ACC112 (cell line): ENCODE measurements around the gene KCNJ2.
A peak's percentile ranks its signal among the peaks of the same experiment; 100 is the strongest.

ENCODE experiments used
- H2AFZ ChIP-seq: fragments of 200-600 bp; sonication (generic); one replicate; pipeline ENCODE4 v1.6.0; 2017; ENCODE audit warnings: antibody characterized with exemption, low read length; ENCODE audit not compliant: unreplicated experiment
- H3K27ac ChIP-seq: fragments of 200-600 bp; sonication (generic); 2 replicates; pipeline ENCODE4 v1.5.1; 2014; ENCODE audit warnings: low read depth, mild to moderate bottlenecking, antibody characterized with exemption, low read length, moderate library complexity
- H3K27me3 ChIP-seq: fragments of 200-600 bp; sonication (generic); 2 replicates; pipeline ENCODE4 v1.6.1; 2014; ENCODE audit warnings: mild to moderate bottlenecking, antibody characterized with exemption, low read length, moderate library complexity, mixed read lengths; ENCODE audit not compliant: insufficient read depth
- H3K36me3 ChIP-seq: fragments of 200-600 bp; sonication (generic); 2 replicates; pipeline ENCODE4 v1.6.1; 2016; ENCODE audit warnings: mild to moderate bottlenecking, antibody characterized with exemption, low read length, moderate library complexity, mixed read lengths; ENCODE audit not compliant: insufficient read depth
- H3K4me1 ChIP-seq: fragments of 200-600 bp; sonication (generic); one replicate; pipeline ENCODE4 v1.6.1; 2016; ENCODE audit warnings: low read length, mixed read lengths; ENCODE audit not compliant: insufficient read depth, unreplicated experiment, control insufficient read depth
- H3K4me3 ChIP-seq: fragments of 200-600 bp; sonication (generic); 2 replicates; pipeline ENCODE4 v1.5.1; 2014; ENCODE audit warnings: mild to moderate bottlenecking, low read depth, low read length
- H3K79me2 ChIP-seq: fragments of 200-600 bp; sonication (generic); one replicate; pipeline ENCODE4 v1.6.0; 2016; ENCODE audit warnings: low read length; ENCODE audit not compliant: control insufficient read depth, unreplicated experiment, insufficient read depth

Gene KCNJ2

DNA sequence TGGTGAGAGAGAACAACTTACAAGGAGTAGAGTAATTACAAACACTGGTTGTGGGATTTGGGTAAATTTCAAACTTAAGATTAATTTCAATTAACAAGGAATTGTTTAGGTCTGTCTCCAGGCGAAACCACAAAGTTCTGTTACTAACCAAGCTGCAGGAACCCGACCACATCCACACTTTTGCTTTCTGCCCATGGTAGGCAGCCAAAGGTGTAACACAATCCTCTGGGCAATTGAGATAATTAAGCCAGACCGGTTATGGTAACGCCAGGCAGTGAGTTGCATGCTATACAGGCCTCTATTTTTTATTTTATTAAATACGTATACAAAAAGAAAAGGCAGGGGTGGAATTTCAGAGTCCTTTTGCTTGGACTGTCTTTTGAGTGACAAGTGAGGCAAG, 12.0 kb downstream of the KCNJ2 start:
- Histone ChIP-seq H3K4me1 (peaks cover 21% of the 10 kb centered on the region), H2AFZ (no peak overlapping the region), H3K79me2 (no peaks in the 10 kb centered on the region), H3K36me3 (no peaks in the 10 kb centered on the region), H3K4me3 (no peak overlapping the region), H3K27me3 (no peaks in the 10 kb centered on the region), H3K27ac (no peak overlapping the region)

DNA sequence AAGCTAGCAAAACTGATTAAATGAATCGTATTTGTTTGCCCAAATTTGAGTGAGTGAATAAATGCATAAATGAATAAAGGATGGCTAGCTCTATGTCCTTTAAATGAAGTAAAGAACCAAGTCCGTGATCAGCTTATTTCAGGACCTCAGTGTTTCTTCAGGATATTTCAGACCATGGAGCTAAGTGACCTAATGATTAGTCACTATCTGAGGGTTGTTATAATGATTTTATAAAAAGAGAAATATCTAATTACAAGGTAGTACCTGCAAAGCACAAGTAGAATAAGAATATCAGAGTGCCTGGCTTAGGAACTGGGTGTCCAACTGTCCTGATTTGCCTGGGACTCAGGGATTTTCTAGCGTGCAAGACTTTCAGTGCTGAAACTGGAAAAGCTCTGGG, 12.5 kb downstream of the KCNJ2 start:
- Histone ChIP-seq H3K36me3 (no peaks in the 10 kb centered on the region), H3K4me1 (peaks cover 21% of the 10 kb centered on the region), H3K4me3 (no peak overlapping the region), H3K27me3 (no peaks in the 10 kb centered on the region), H3K27ac (no peak overlapping the region), H2AFZ (no peak overlapping the region), H3K79me2 (no peaks in the 10 kb centered on the region)

- Histone ChIP-seq H3K4me1 (peaks cover 31% of the 10 kb centered on the region), H3K4me3 (no peak overlapping the region), H3K27me3 (no peaks in the 10 kb centered on the region), H3K36me3 (no peaks in the 10 kb centered on the region), H3K27ac (no peak overlapping the region), H2AFZ (no peak overlapping the region), H3K79me2 (no peaks in the 10 kb centered on the region)
Measured at GRCh38 chr17:70183508-70183907, 14.2 kb downstream of the KCNJ2 start.

- H3K79me2 ChIP-seq: no peaks in the 10 kb centered on the region
Measured at GRCh38 chr17:70184207-70184606, 14.9 kb downstream of the KCNJ2 start.

GRCh38 chr17:70184770-70185169, 15.4 kb downstream of the KCNJ2 start:
- Histone ChIP-seq H2AFZ (peak overlapping the region; percentile 20), H3K27ac (peak overlapping the region; percentile 35; the same call in 1 of the 2 replicates), H3K79me2 (no peaks in the 10 kb centered on the region), H3K27me3 (no peaks in the 10 kb centered on the region), H3K4me1 (peaks cover 31% of the 10 kb centered on the region), H3K36me3 (no peaks in the 10 kb centered on the region), H3K4me3 (no peak overlapping the region; the same call in 1 of the 2 replicates)

More at GRCh38 chr17:70184207-70184606, 14.9 kb downstream of the KCNJ2 start:
- peaks cover 31% of the 10 kb centered on the region for H3K4me1 ChIP-seq
- no peaks in the 10 kb centered on the region for H3K36me3 ChIP-seq
- H2AFZ ChIP-seq: no peak overlapping the region
- H3K27ac ChIP-seq: no peak overlapping the region
- H3K4me3 ChIP-seq: no peak overlapping the region
- H3K27me3 ChIP-seq: no peaks in the 10 kb centered on the region

GRCh38 chr17:70185285-70185684, 16.0 kb downstream of the KCNJ2 start:
- Histone ChIP-seq H3K4me1 (peaks cover 31% of the 10 kb centered on the region), H3K4me3 (no peak overlapping the region), H3K27me3 (no peaks in the 10 kb centered on the region), H2AFZ (no peak overlapping the region), H3K36me3 (no peaks in the 10 kb centered on the region), H3K79me2 (no peaks in the 10 kb centered on the region), H3K27ac (0 out of 2 replicates have a peak overlapping the region, but pooled peaks have one; percentile 14)

GRCh38 chr17:70187383-70187782, 18.1 kb downstream of the KCNJ2 start:
- Histone ChIP-seq H3K27me3 (no peaks in the 10 kb centered on the region), H3K27ac (no peak overlapping the region), H3K4me1 (peaks cover 22% of the 10 kb centered on the region), H2AFZ (no peak overlapping the region), H3K36me3 (no peaks in the 10 kb centered on the region), H3K79me2 (no peaks in the 10 kb centered on the region), H3K4me3 (no peak overlapping the region)

DNA sequence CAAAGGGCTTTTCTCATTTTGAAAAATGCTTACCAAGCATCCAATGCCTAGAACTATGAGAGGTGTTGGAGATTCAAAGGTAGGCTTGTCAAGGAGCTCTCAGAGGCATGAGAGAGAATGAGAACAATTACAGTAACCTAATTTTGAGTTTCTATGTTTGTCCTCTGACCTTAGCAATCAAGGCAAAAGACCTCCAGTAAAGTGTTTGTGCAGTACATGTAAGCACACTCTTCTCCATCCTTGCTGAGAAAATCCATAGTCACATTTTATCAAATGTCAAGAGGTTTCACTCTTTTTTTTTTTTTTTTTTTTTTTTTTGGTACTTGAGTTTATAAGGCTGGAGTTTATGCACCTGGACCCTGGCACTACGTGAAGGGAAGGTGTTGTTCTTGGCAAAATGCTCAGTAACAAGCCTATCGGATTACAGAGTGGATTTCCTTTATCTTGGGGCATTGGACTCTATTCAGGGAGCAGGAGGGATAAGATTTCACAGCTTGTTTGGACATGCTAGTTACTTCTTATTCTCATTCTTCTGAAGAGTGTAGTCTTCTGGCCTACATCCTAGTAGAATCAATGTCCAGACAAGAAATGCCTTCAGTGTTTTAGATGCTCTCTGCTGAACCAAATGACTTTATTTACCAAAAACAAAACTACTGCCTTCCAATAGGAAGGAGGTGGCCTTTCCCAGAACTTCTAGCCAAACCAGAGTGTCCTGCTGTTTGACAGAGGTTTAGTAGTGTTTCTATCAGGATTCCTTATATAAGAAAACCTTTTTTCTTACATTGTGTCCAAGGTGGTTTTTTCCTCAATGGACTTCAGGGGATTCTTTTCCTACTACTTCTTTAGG, 21.9 kb downstream of the KCNJ2 start:
- H3K79me2 ChIP-seq: no peaks in the 10 kb centered on the region
- H3K36me3 ChIP-seq: no peaks in the 10 kb centered on the region
- no peak overlapping the region for H2AFZ ChIP-seq
- H3K4me1 ChIP-seq: peaks cover 11% of the 10 kb centered on the region
- no peak overlapping the region for H3K27ac ChIP-seq
- no peaks in the 10 kb centered on the region for H3K27me3 ChIP-seq
- no peak overlapping the region for H3K4me3 ChIP-seq

GRCh38 chr17:70195091-70195490, 25.8 kb downstream of the KCNJ2 start:
- no peak overlapping the region for H2AFZ ChIP-seq
- H3K27me3 ChIP-seq: no peaks in the 10 kb centered on the region
- H3K79me2 ChIP-seq: no peaks in the 10 kb centered on the region
- H3K4me3 ChIP-seq: no peak overlapping the region
- no peak overlapping the region for H3K27ac ChIP-seq
- H3K36me3 ChIP-seq: no peaks in the 10 kb centered on the region
- no peaks in the 10 kb centered on the region for H3K4me1 ChIP-seq

GRCh38 chr17:70201872-70202419, 32.6 kb downstream of the KCNJ2 start:
- Histone ChIP-seq H3K36me3 (no peaks in the 10 kb centered on the region), H3K27ac (no peak overlapping the region), H3K79me2 (no peaks in the 10 kb centered on the region), H2AFZ (no peak overlapping the region), H3K4me1 (no peaks in the 10 kb centered on the region), H3K4me3 (no peak overlapping the region), H3K27me3 (no peaks in the 10 kb centered on the region)

GRCh38 chr17:70202840-70203239, 33.5 kb downstream of the KCNJ2 start:
- H3K36me3 ChIP-seq: no peaks in the 10 kb centered on the region

More at GRCh38 chr17:70202840-70203239, 33.5 kb downstream of the KCNJ2 start:
- H2AFZ ChIP-seq: no peak overlapping the region
- no peaks in the 10 kb centered on the region for H3K4me1 ChIP-seq
- H3K4me3 ChIP-seq: no peak overlapping the region
- H3K27ac ChIP-seq: no peak overlapping the region
- no peaks in the 10 kb centered on the region for H3K79me2 ChIP-seq
- H3K27me3 ChIP-seq: no peaks in the 10 kb centered on the region
